Natural killer cell (primary cell): Measurements from ENCODE around the gene PLCB1. TPM values are rescaled to one million over a fixed set of nuclear protein-coding genes. Genes with fewer than 3 reads are reported as not detected.
A peak's percentile ranks its signal among the peaks of the same experiment; 100 is the strongest.

Experiments used
- ATAC-seq, 3 donors: fragments of 150-1000 bp in 2 of 3; fragments of 200-7000 bp in 1 of 3; cut with Tn5 transposase; 1 replicate in 1 of 3; 2 replicates in 2 of 3; pipeline ENCODE4 v1.10.0; 2021; ENCODE audit warnings: mild to moderate bottlenecking in 2 of 3, moderate library complexity in 2 of 3
- DNase-seq, 2 donors: peaks; one replicate each; pipeline versions ENCODE4 v3.0.0 to v3.0.0-alpha.2; 2013 to 2021; ENCODE audit warnings: mixed read lengths in 1 of 2
- H3K27ac ChIP-seq: one replicate; pipeline ENCODE4 v1.5.1; 2013; ENCODE audit warnings: mild to moderate bottlenecking, low read length
- H3K27me3 ChIP-seq: one replicate; pipeline ENCODE4 v1.6.1; 2013; ENCODE audit warnings: low read length; ENCODE audit not compliant: control insufficient read depth, insufficient read depth
- H3K36me3 ChIP-seq: one replicate; pipeline ENCODE4 v1.6.1; 2013; ENCODE audit warnings: low read length; ENCODE audit not compliant: control insufficient read depth, insufficient read depth
- H3K4me1 ChIP-seq: one replicate; pipeline ENCODE4 v1.6.1; 2013; ENCODE audit warnings: low read length; ENCODE audit not compliant: control insufficient read depth, insufficient read depth
- H3K4me3 ChIP-seq: one replicate; pipeline ENCODE4 v1.5.1; 2013; ENCODE audit warnings: low read length
- H3K9me3 ChIP-seq: one replicate; pipeline ENCODE4 v1.6.1; 2013; ENCODE audit warnings: low read length; ENCODE audit not compliant: control insufficient read depth, insufficient read depth
- H3K27ac Mint-ChIP-seq, 2 donors: one replicate each; pipeline ENCODE4 v1.8.0; 2022; ENCODE audit warnings: mild to moderate bottlenecking in 2 of 2, mixed read lengths in 2 of 2, moderate library complexity in 1 of 2
- H3K27me3 Mint-ChIP-seq, 2 donors: one replicate each; pipeline ENCODE4 v1.8.0; 2022; ENCODE audit warnings: low read depth in 2 of 2, mixed read lengths in 2 of 2
- H3K36me3 Mint-ChIP-seq: one replicate; pipeline ENCODE4 v1.8.0; 2022; ENCODE audit warnings: mixed read lengths
- H3K4me1 Mint-ChIP-seq, 2 donors: one replicate each; pipeline ENCODE4 v1.8.0; 2022; ENCODE audit warnings: mixed read lengths in 2 of 2
- H3K4me3 Mint-ChIP-seq: one replicate; pipeline ENCODE4 v1.8.0; 2022; ENCODE audit warnings: mild to moderate bottlenecking, moderate library complexity, mixed read lengths
- H3K9me3 Mint-ChIP-seq, 2 donors: one replicate each; pipeline ENCODE4 v1.8.0; 2022; ENCODE audit warnings: mixed read lengths in 2 of 2
- CTCF ChIP-seq: fragments of 200-600 bp; IDR thresholded peaks from one replicate; pipeline ENCODE4 v1.8.0; 2022; ENCODE audit warnings: antibody characterized with exemption
- WGBS: methylation state at CpG from one replicate; pipeline ENCODE4 v1.1.7; 2013; ENCODE audit warnings: missing lambda C conversion rate; ENCODE audit not compliant: insufficient coverage; 5-methylcytosine and 5-hydroxymethylcytosine counted together
- intact Hi-C: fragments of 100-400 bp; cut with micrococcal nuclease; formaldehyde crosslinking; loops from one replicate; pipeline ENCODE4 v1.14.2; 2022
- total RNA-seq, 4 donors: library from RNA; stranded (reverse); fragments of 120-200 nt in 1 of 4; gene quantifications; one replicate each; pipeline versions ENCODE4 v1.2.3 to v1.2.4, GENCODE V29; 2013 to 2022

Gene PLCB1
- total RNA-seq, 3 donors from 2014 or later (not counting 1 experiment from before 2014, with no cell fraction given), result 48.7 to 66.2 (median 57.7) TPM

GRCh38 chr20:8161264-8162071 lies 29.4 kb downstream of the PLCB1 start:
- H3K4me1 ChIP-seq, result peaks cover 7% of the 10 kb centered on the region
- no peak overlapping the region for H3K4me3 ChIP-seq
- no peaks in the 10 kb centered on the region for H3K9me3 Mint-ChIP-seq
- H3K27ac ChIP-seq, result no peak overlapping the region
- no peak for TF ChIP-seq CTCF
- H3K27me3 ChIP-seq, result no peaks in the 10 kb centered on the region
- H3K36me3 Mint-ChIP-seq, result no peaks in the 10 kb centered on the region
- peaks cover 40 to 43% of the 10 kb centered on the region in 2 donors for H3K4me1 Mint-ChIP-seq
- H3K4me3 Mint-ChIP-seq, result peak overlapping the region; percentile 35
- intact Hi-C loops, result no loop called here
- 5% methylated on average over 2 of the region's 4 CpGs for WGBS
- ATAC-seq (peak; percentile 49 to 65 (median 50)), DNase-seq (peak in 1 of 2 donors; percentile 37)
- H3K36me3 ChIP-seq, result no peaks in the 10 kb centered on the region
- no peaks in the 10 kb centered on the region for H3K27me3 Mint-ChIP-seq
- H3K27ac Mint-ChIP-seq, result peak overlapping the region; percentile 70 to 74
- H3K9me3 ChIP-seq, result no peaks in the 10 kb centered on the region

- no peak for DNase-seq
- Histone ChIP-seq H3K36me3 (no peaks in the 10 kb centered on the region), H3K27ac (no peak overlapping the region), H3K4me1 (peaks cover 6% of the 10 kb centered on the region), H3K4me3 (no peak overlapping the region), H3K9me3 (no peaks in the 10 kb centered on the region), H3K27me3 (no peaks in the 10 kb centered on the region)
- no peak overlapping the region for H3K4me3 Mint-ChIP-seq
- intact Hi-C loops, result no loop called here
- WGBS, result 100% methylated on average over 1 of the region's 2 CpGs
- peaks cover 38 to 39% of the 10 kb centered on the region in 2 donors for H3K4me1 Mint-ChIP-seq
- no peaks in the 10 kb centered on the region for H3K9me3 Mint-ChIP-seq
- no peak overlapping the region for H3K27ac Mint-ChIP-seq
- H3K36me3 Mint-ChIP-seq, result no peaks in the 10 kb centered on the region
- no peak for ATAC-seq
- no peaks in the 10 kb centered on the region for H3K27me3 Mint-ChIP-seq
- TF ChIP-seq CTCF, result no peak
Measured at GRCh38 chr20:8162610-8163009, 30.5 kb downstream of the PLCB1 start.

- no peaks in the 10 kb centered on the region for H3K27me3 ChIP-seq
- no peak for ATAC-seq
- Mint-ChIP-seq H3K27ac (no peak overlapping the region), H3K27me3 (no peaks in the 10 kb centered on the region), H3K4me1 (peaks cover 38% of the 10 kb centered on the region in 2 donors), H3K9me3 (no peaks in the 10 kb centered on the region), H3K36me3 (no peaks in the 10 kb centered on the region), H3K4me3 (no peak overlapping the region)
- no peak overlapping the region for H3K27ac ChIP-seq
- H3K9me3 ChIP-seq, result no peaks in the 10 kb centered on the region
- H3K4me1 ChIP-seq, result peaks cover 9% of the 10 kb centered on the region
- no peak for DNase-seq
- WGBS, result 98% methylated on average over 4 of the region's 4 CpGs
- H3K36me3 ChIP-seq, result no peaks in the 10 kb centered on the region
- TF ChIP-seq CTCF, result no peak
- intact Hi-C loops, result no loop called here
- H3K4me3 ChIP-seq, result no peak overlapping the region
Measured at GRCh38 chr20:8163543-8163942, 31.5 kb downstream of the PLCB1 start.
